Osteocyte (in vitro differentiated cells): ENCODE results near the gene C1QTNF9. TPM values are rescaled to one million over a fixed set of nuclear protein-coding genes. Genes with fewer than 3 reads are reported as not detected.
"Not testable (repeated sequence)": the region's sequence is repeated elsewhere in the genome, so short reads cannot be mapped to it uniquely, and the experiment has no call there.

ENCODE experiments used
- DNase-seq: peaks from one replicate; pipeline ENCODE4 v3.0.0; 2021; ENCODE audit warnings: mixed read lengths; ENCODE audit not compliant: unreplicated experiment; ENCODE audit errors: extremely low spot score
- H3K27ac Mint-ChIP-seq: one replicate; pipeline ENCODE4 v1.8.0; 2021; ENCODE audit warnings: mild to moderate bottlenecking, mixed read lengths; ENCODE audit not compliant: unreplicated experiment
- H3K27me3 Mint-ChIP-seq: one replicate; pipeline ENCODE4 v1.8.0; 2021; ENCODE audit warnings: mixed read lengths; ENCODE audit not compliant: unreplicated experiment
- H3K36me3 Mint-ChIP-seq: one replicate; pipeline ENCODE4 v1.8.0; 2021; ENCODE audit warnings: mixed read lengths; ENCODE audit not compliant: unreplicated experiment
- H3K4me1 Mint-ChIP-seq: one replicate; pipeline ENCODE4 v1.8.0; 2021; ENCODE audit warnings: mixed read lengths; ENCODE audit not compliant: unreplicated experiment
- H3K4me3 Mint-ChIP-seq: one replicate; pipeline ENCODE4 v1.8.0; 2021; ENCODE audit warnings: mild to moderate bottlenecking, moderate library complexity, mixed read lengths; ENCODE audit not compliant: unreplicated experiment
- H3K9me3 Mint-ChIP-seq: one replicate; pipeline ENCODE4 v1.8.0; 2021; ENCODE audit warnings: mixed read lengths; ENCODE audit not compliant: unreplicated experiment
- total RNA-seq: library from RNA; stranded (reverse); gene quantifications from 2 replicates; pipeline ENCODE4 v1.2.1, GENCODE V29; 2021
- TF ChIP-seq, protein P1 (sequence below): fragments of 200-600 bp; sonication (generic); IDR thresholded peaks from 2 replicates; pipeline ENCODE4 v1.5.0; 2021; ENCODE audit warnings: antibody characterized with exemption, mild to moderate bottlenecking, moderate library complexity

Gene C1QTNF9
- total RNA-seq, 1 donor from 2014 or later, result not detected

DNA sequence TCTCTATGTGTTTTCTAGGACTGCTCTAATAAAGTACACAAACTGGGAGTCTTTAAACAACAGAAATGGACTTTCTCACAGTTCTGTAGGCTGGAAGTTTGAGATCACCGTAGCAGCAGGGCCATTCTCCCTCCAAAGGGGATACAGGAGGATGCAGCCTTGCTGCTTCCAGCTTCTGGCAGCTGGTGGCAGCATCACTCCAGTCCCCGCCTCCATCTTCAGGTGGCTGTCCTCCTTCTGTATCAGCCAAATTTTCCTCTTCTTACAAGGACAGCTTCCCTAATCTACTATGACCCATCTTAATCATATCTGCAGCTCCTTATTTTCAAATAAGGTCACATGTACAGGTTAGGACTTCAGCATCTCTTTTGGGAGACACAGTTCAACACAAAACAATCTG, 13.1 kb downstream of the C1QTNF9 start:
- H3K27ac Mint-ChIP-seq, H3K9me3 Mint-ChIP-seq, H3K4me1 Mint-ChIP-seq, H3K36me3 Mint-ChIP-seq, DNase-seq, H3K4me3 Mint-ChIP-seq: not testable (repeated sequence)
- peaks cover 34% of the 10 kb centered on the region for H3K27me3 Mint-ChIP-seq
- TF ChIP-seq, protein P1, sequence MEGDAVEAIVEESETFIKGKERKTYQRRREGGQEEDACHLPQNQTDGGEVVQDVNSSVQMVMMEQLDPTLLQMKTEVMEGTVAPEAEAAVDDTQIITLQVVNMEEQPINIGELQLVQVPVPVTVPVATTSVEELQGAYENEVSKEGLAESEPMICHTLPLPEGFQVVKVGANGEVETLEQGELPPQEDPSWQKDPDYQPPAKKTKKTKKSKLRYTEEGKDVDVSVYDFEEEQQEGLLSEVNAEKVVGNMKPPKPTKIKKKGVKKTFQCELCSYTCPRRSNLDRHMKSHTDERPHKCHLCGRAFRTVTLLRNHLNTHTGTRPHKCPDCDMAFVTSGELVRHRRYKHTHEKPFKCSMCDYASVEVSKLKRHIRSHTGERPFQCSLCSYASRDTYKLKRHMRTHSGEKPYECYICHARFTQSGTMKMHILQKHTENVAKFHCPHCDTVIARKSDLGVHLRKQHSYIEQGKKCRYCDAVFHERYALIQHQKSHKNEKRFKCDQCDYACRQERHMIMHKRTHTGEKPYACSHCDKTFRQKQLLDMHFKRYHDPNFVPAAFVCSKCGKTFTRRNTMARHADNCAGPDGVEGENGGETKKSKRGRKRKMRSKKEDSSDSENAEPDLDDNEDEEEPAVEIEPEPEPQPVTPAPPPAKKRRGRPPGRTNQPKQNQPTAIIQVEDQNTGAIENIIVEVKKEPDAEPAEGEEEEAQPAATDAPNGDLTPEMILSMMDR, result peak; percentile 32

DNA sequence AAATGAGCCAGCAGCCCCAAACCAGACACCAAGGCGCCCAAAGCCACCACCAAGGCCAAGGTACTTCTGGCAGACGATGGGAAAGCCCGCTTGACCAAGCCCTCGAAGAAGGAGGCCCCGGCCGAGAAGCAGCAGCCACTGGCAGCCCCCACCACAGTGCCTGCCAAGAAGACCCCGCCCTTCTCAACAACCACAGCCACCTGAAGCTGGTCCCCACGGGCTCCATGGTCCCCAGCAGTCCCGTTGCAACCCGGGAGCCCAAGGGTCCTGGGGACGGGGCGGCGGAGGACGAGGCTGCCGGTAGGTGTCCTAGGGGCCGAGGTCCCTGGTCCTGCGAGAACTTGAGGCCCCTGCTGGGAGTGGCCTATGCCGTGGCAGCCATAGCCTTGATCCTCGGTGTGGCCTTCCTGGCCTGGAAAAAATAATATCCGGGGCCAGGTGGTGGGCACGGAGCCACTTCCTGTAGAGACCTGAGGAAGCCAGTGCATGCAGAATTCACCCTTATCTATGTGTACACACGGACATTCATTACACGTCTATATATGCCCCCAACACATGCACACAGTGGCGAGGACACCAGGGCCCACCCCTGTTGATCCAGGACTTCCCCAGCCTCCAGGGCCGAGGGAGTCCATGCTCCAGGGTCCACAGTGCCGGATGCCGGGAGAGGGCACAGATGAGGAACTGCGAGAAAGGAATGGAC, 13.8 kb downstream of the C1QTNF9 start:
- Mint-ChIP-seq H3K27me3 (peaks cover 34% of the 10 kb centered on the region), H3K4me3 (no peak overlapping the region), H3K27ac (no peak overlapping the region)

DNA sequence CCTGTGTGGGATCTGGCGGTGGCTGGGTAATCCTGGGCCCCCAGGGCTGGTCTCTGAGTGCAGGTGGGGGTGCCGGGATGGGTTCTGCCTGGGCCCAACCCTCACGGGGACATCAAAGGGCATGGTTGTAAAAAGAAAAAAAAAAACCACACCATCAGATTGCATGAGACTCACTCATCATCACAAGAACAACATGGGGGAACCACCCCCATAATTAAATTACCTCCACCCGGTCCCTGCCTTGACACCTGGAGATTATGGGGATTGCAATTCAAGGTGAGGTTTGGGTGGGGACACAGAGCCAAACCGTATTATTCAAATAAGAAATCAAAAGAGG, 14.3 kb downstream of the C1QTNF9 start:
- peaks cover 38% of the 10 kb centered on the region for H3K27me3 Mint-ChIP-seq
- no peak overlapping the region for H3K27ac Mint-ChIP-seq
- no peak overlapping the region for H3K4me3 Mint-ChIP-seq
- no peaks in the 10 kb centered on the region for H3K9me3 Mint-ChIP-seq
- no peaks in the 10 kb centered on the region for H3K4me1 Mint-ChIP-seq
- no peaks in the 10 kb centered on the region for H3K36me3 Mint-ChIP-seq
- no peak for DNase-seq
- TF ChIP-seq, protein P1, result no peak

More for the DNA sequence above, 13.8 kb downstream of the C1QTNF9 start:
- H3K9me3 Mint-ChIP-seq, result no peaks in the 10 kb centered on the region
- no peak for DNase-seq
- H3K36me3 Mint-ChIP-seq, result no peaks in the 10 kb centered on the region
- no peaks in the 10 kb centered on the region for H3K4me1 Mint-ChIP-seq
- TF ChIP-seq, protein P1, result no peak

DNA sequence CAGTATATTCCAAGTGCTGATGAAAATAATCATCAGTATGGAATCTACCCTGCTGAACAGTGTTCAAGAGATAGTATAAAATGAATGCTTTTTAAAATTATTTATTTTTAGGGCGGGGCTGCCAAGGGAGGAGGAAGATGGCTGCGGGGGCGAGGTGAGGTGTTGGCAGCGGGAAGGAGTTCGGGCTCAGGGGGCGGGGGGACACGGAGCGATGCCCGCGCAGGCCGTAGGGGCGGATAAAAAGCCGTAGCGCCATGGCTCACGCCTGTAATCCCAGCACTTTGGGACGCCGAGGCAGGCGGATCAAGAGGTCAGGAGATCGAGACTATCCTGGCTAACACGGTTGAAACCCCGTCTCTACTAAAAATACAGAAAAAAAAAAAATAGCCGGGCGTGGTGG, 18.2 kb downstream of the C1QTNF9 start:
- H3K4me1 Mint-ChIP-seq, H3K4me3 Mint-ChIP-seq, H3K27ac Mint-ChIP-seq, H3K36me3 Mint-ChIP-seq, H3K9me3 Mint-ChIP-seq, DNase-seq: not testable (repeated sequence)
- H3K27me3 Mint-ChIP-seq, result peaks cover 44% of the 10 kb centered on the region

DNA sequence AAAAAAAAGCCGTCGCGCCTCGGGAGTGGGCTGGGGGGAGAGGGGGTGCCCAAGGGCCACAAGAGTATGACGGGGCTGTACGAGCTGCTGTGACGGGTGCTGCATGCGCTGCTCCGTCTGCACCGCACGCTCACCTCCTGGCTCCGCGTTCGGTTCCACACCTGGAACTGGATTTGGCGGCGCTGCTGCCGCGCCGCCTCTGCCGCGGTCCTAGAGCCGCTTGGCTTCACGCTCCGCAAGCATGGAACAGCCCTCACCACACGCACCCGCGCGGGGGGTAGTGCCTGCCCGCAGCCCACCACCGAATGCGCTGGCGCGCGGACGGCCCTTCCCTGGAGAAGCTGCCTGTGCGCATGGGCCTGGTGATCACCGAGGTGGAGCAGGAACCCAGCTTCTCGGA, 18.8 kb downstream of the C1QTNF9 start:
- H3K4me1 Mint-ChIP-seq, result no peaks in the 10 kb centered on the region
- no peak overlapping the region for H3K4me3 Mint-ChIP-seq
- H3K27me3 Mint-ChIP-seq, result peaks cover 46% of the 10 kb centered on the region
- no peaks in the 10 kb centered on the region for H3K9me3 Mint-ChIP-seq
- TF ChIP-seq, protein P1, result no peak
- no peak for DNase-seq
- no peak overlapping the region for H3K27ac Mint-ChIP-seq
- H3K36me3 Mint-ChIP-seq, result no peaks in the 10 kb centered on the region
